Stimulated activated CD8-positive, alpha-beta memory T cell treated with anti-CD3 and anti-CD28 coated beads, Interleukin-15, amount 100 ng/mL, for 1 hour (primary cell): ENCODE data around the gene CLASP2.
"Not testable (repeated sequence)": the region's sequence is repeated elsewhere in the genome, so short reads cannot be mapped to it uniquely, and the experiment has no call there.

Experiments
- DNase-seq: peaks from one replicate; pipeline ENCODE4 v3.0.0-alpha.2; 2020; ENCODE audit warnings: low read depth

The CLASP2 gene

GRCh38 chr3:33541918-33542317 lies 176.1 kb downstream of the CLASP2 start:
- DNase-seq: no peak

GRCh38 chr3:33538678-33539339 lies 179.2 kb downstream of the CLASP2 start:
- no peak for DNase-seq

- DNase-seq: no peak
Observed at GRCh38 chr3:33537133-33537532, 180.9 kb downstream of the CLASP2 start.

GRCh38 chr3:33526787-33527186 lies 191.3 kb downstream of the CLASP2 start:
- DNase-seq: no peak

GRCh38 chr3:33525232-33525631 lies 192.8 kb downstream of the CLASP2 start:
- no peak for DNase-seq

GRCh38 chr3:33523093-33523667 lies 194.9 kb downstream of the CLASP2 start:
- DNase-seq: no peak

- no peak for DNase-seq
Observed at GRCh38 chr3:33521736-33522135, 196.3 kb downstream of the CLASP2 start.

GRCh38 chr3:33513262-33513863 lies 204.7 kb downstream of the CLASP2 start:
- no peak for DNase-seq

- no peak for DNase-seq
Observed at GRCh38 chr3:33505027-33505426, 213.0 kb downstream of the CLASP2 start.

GRCh38 chr3:33496449-33496848 lies 221.6 kb downstream of the CLASP2 start:
- no peak for DNase-seq

GRCh38 chr3:33491721-33492120 lies 226.3 kb downstream of the CLASP2 start:
- no peak for DNase-seq

GRCh38 chr3:33490641-33491241 lies 227.3 kb downstream of the CLASP2 start:
- DNase-seq: no peak

- DNase-seq: no peak
Observed at GRCh38 chr3:33488683-33489082, 229.4 kb downstream of the CLASP2 start.

GRCh38 chr3:33488246-33488645 lies 229.8 kb downstream of the CLASP2 start:
- DNase-seq: no peak

- DNase-seq: no peak
Observed at GRCh38 chr3:33482111-33482521, 235.9 kb downstream of the CLASP2 start.

- DNase-seq: no peak
Observed at GRCh38 chr3:33474896-33475295, 243.2 kb downstream of the CLASP2 start.

- no peak for DNase-seq
Observed at GRCh38 chr3:33473813-33474212, 244.2 kb downstream of the CLASP2 start.

- DNase-seq: no peak
Observed at GRCh38 chr3:33467786-33468185, 250.3 kb downstream of the CLASP2 start.

GRCh38 chr3:33461097-33461496 lies 257.0 kb downstream of the CLASP2 start:
- DNase-seq: no peak

GRCh38 chr3:33459577-33459976 lies 258.5 kb downstream of the CLASP2 start:
- DNase-seq: not testable (repeated sequence)

GRCh38 chr3:33458446-33458845 lies 259.6 kb downstream of the CLASP2 start:
- no peak for DNase-seq

GRCh38 chr3:33456756-33457155 lies 261.3 kb downstream of the CLASP2 start:
- no peak for DNase-seq

GRCh38 chr3:33453331-33453761 lies 264.7 kb downstream of the CLASP2 start:
- DNase-seq: no peak
